Activated CD8-positive, alpha-beta memory T cell treated with anti-CD3 and anti-CD28 coated beads, Interleukin-2, amount 50 U/mL, for 24 hours (primary cell): ENCODE data around the gene ZNF217.
"Not testable (repeated sequence)": the region's sequence is repeated elsewhere in the genome, so short reads cannot be mapped to it uniquely, and the experiment has no call there.

ENCODE experiments used
- DNase-seq: peaks from one replicate; pipeline ENCODE4 v3.0.0-alpha.2; 2020; ENCODE audit errors: extremely low read depth

The ZNF217 gene

DNA sequence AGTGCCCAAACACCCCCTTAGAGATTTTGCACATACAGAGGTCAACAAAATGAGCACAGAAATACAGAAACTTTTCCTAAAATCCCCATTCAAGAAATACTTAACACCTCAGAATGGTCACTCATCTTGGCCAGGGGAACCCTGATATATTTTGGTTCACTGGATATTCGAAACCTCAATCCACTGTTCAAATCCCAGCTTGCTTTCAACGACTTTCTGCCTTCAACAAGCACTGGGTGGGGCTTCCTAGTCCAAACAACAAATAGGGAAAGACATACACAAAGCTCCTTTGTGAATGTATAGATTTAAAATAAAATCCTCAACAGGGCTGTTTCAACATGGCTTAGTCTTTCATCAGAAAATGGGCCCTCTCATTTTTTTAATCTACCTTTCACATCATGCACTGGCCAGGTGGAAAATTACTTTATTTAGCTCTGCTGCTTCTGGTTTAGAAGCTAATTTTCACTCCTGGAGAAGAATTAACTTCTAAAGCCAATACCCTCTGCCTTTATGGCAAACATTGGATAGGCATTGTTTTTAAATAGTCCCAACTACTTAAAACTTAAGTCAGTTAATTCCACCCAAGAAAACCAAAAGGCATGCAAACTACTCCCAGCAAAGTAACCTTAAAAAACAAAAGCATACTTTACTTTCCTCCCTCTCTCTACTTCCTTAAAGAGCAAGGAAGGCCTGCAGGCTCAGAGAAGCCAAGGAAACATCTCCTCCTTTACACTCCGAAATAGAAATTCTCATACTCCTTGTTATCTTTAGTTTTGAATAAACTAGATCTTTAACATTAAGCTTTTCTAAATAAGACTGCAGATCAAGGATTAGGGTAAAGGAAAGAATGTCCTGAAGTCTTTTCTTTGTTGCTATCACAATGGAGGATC lies 9.7 kb downstream of the ZNF217 start:
- DNase-seq = not testable (repeated sequence)

DNA sequence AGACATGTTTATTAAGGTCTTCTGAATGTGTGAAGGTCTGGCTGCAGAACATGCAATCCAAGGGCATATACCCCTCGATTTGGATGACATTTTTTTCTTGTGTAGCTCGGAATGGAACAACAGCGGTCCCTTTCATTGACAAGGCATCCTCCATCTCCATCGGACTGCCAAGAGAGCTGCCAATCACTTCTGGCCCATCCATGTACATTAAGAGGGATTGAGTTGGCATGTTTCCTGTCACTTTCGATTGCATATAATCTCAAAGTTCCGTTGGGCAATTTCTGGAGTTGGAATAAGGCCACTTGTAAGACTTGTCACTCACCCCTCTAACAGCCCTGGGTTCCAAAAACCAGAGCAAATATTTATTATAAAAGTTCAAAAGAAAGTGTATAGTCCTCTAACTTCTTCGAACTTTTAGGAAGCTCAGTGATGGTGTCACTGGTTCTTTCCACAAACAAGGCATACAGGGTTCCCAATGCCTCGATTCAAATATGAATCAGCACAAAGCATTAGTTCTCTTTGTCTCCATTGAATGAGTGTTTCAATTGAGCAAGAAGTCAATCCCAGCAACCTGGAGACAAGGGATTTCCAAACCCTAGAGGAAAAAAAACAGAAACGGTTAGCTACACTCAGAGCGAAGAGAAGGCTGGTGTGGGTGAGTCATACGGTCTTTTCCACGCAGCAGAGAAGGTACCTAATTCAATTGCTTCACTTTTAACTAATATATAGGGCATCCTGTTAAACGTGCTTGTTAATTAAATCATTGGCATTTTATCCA lies 10.9 kb downstream of the ZNF217 start:
- DNase-seq = no peak

DNA sequence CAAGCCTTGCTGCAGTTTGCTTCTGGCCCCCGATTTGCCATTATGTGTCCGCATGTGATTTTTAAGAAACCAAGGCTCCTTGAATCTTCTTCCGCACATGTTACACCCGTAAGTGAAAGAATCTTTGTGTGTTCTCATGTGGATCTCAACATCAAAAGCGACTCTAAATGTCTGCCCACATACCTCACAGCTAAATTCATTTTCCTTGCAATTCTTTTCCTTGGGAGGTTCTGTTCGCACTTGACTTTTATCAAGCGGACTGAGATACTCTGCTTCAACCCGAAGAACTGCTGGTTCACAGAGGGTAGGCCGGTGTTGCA lies 11.4 kb downstream of the ZNF217 start:
- DNase-seq = no peak

DNA sequence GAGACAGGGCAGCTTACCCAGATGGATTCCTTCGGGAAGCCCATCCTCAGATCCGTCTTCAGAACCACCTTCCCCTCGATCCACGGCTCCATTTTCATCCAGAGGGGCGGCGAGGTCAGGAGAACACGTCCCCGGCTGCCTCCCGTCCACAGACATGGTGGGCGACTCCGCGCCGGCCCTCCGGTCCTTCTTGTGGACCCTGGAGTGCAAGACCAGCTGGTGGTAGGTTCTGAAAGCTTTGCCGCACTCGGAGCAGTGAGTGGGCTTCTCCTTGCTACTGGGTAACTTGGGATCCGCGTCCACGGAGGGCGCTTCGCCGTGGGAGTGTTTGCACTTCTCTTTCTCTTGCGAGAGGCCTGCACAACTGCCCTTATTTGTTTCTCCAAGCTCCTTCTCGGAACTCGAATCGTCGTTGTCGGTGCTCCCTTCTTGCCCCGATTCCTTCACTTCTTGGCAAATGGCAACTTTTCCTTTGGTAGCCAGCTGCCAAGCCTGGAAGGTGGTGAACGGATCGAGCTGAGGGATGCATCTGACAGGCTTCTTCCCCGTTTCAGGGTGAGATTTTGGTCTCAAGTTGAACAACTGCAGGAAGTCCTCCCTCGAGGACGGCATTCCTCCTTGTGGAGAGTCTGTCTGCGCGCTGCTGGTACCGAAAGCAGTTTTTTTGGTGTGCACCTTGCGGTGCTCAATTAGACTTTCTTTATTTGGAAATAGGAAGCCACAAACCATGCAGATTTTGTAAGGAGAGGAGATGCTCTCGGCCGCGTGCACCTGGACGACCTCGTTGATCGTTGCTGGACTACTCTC lies 12.0 kb downstream of the ZNF217 start:
- DNase-seq = no peak

DNA sequence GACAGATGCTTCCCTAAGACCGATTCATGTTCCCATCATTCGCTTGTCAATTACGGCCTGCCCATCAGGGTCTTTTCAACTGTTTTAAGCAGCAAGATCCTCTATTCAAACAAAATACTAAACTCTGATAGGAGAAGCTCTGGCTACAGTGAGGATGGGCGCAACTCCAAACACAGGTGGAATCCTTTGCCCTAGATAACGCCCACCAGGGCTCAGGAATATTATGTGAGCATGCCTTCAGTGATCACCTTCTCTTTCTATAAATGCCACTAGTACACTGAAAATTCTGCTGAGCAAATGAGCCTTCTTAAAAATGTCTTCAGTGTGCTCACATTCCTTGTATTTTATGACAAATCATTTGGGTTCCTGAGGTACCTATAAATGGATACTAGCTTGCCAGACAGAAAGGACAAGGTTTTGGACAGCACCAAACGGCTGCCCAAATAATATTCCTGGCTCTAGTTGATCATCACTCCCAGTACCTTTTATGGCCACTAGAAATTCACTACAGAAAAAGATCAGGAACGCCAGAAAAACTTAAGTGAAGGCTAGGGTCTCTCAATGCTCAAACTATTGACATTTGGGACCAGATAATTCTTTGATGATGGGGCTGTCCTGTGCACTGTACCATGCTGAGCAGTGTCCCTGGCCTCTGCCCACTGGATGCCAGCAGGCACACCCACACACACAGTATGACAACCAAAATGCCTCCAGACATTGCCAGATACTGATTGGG lies 13.1 kb downstream of the ZNF217 start:
- DNase-seq = no peak

DNA sequence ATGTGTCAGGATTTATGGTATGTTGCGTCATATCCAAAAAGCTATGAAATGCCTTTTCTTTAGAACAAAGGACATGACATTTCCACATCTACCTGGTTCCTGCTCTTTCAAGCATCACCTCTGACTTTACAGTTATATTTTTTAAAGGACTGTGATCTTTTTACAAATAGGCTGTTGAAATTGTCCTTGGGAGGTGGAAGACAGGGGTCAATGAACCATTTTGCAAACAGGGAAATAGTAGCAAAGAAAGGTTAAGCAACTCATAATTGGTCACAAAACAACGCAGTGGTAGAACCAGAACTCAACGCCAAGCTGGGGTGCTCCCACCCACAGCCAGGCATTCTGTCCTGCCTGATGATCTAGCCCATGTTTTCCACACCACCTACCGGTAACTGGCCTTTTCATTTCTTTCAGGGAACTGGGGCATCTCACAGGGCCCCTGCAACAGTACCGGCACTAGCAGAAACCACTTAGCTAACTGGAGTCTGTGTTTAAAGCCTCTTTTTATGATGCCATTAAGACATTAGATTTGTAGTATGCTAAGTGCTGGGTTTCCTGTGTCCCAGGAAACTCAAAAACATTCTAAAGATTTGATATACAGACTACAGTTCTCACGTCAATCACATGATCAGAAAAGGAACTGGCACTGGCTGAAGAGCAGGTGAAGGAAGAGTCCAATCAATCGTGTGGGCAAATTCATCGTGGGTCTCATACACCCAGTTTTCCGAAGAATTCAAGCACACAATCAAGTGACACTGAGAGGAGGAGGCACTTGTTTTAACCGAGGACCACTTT lies 13.9 kb downstream of the ZNF217 start:
- no peak for DNase-seq

DNA sequence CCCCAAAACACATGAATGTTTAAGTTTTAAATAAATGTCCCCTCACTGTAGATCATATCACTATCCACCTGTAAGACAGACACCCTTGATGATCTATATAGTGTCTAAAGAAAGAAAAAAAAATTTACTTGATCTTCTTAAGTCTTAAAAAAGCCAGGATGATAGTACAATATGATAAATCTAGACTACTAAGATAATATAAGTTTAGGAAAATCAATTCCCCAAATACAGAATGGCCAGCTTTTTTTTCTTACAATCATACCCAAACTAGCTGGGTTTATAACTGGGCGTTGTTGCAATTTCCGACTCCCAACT lies 14.4 kb downstream of the ZNF217 start:
- DNase-seq = no peak

DNA sequence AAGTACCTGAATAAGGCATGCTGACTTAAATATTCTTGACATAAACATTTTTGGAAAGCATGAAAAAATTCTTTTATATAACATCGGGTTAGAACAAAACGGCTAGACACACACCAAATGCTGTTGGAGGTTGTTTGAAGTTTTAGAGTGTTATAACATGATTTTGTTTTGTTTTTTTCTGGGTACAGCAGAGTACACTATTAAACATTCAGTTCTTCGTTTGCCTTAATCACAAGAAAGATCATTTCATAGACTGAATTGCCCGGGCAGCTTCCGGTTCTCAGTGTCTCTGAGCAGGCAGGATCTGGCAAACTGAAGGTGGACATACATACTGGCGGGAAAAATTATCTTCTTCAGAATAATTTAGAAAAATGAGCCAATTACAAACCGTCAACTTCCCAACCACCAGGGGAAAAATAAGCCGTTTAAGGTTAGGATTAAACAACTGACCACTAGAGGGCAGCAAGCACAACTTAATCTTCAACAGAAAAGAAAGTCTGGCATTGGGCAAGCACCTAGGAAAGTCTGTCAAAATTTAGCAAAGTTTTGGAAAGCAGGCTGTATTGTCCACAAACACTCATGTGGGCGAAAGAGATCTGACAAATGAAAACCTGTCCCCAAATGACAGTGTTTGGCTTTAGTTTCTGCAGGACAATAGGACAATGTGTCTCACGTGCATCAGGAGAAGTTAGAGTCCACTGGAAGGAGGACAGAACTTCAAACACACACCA lies 15.0 kb downstream of the ZNF217 start:
- no peak for DNase-seq

DNA sequence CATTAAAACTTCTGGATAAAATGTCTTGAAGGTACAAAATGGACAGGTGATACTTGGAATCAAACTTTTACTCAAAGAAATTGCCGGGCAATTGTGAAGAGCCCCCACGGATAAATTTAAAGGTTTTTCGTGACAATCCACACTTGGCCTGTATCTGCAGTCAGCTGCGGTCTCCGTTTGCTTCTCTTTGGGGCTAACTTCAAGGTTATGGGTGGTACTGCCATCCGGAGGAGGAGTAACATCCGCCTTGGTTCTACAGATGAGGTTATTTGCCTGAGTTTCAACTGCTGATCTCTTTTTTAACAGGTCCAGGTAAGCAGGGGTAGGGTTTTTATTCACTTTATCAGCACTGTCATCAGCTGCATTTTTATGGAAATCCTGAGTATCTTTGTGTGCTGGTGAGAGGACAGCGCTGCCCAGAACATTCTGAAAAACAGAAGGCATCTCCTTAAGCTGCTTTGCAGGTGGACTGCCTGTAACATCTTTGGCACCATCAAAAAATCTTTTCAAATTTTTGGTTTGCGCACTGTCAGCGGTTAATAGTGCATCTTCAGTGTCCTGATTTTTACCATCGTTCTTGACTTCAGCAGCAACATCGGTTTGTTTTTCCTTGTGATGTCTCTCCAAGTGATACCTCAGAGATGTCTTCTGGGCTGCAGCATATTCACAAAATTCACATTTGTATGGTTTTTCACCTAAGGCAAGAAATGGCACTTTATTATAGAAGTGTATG lies 16.9 kb downstream of the ZNF217 start:
- DNase-seq = no peak

DNA sequence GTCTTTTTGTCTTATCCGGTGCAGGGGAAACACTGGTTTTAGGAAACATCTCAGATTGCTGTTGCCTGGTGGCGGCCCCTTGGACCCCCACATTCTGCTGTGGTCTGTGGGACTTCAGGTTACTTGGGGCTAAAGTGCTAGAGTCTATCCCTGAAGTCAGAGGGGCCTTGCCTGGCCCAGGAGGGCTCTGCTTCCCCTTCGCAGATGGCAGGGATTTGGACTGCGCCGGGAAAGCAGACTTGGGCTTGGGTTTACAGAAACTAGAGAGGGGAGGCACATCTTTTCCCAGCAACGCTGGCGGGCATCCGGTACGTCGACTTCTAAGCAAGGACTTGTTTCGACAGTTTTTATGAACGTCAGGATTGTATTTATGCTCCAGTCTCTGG lies 17.5 kb downstream of the ZNF217 start:
- DNase-seq = no peak

DNA sequence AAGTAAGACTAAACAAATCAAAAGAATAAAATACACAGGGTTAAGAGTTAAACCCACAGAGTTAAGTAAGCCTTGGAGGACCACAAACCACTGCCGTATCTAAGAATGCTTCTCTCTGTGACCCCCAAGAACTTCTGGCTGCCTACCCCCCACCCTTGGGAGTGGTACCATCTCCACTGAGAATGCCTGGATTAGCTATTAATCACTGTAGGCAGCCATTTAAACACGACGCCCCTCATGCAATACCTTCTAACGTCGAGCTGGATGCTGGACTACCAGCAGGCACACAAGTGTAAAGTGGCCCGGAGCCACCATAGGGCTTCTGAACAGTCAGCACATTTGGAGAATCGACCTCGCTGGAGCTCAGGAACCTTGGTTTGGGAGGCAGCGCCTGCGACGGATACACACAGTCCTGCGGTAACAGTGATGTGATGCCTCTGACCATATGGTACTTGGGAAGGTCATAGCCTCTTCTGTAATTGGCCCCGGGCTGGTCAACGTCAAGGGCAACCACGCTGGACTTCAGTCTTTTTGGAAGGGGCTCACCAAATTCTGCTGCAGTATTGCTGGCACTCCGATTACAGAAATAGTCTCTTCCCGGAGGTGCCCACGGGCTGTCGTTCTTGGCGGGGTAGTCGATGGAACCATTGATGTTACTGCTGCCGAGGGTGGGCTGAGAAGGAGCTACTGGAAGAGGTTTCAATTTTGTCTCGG lies 18.0 kb downstream of the ZNF217 start:
- DNase-seq = no peak

DNA sequence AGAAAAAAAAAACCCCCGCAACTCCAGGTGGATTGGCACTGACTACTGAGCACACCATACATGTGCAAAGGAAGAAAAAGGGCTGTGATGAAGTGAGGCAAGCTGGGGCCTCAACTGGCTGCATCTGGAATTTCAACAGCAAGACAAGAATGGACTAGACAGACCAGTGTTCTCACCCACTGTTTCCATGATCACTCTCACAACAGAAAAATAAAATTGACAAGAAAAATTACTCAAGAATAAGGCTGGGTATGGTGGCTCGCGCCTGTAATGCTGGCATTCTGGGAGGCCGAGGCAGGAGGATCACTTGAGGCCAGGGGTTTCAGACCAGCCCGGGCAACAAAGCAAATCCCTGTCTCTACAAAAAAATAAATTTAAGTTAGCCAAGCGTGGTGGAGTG lies 18.8 kb downstream of the ZNF217 start:
- DNase-seq = no peak

DNA sequence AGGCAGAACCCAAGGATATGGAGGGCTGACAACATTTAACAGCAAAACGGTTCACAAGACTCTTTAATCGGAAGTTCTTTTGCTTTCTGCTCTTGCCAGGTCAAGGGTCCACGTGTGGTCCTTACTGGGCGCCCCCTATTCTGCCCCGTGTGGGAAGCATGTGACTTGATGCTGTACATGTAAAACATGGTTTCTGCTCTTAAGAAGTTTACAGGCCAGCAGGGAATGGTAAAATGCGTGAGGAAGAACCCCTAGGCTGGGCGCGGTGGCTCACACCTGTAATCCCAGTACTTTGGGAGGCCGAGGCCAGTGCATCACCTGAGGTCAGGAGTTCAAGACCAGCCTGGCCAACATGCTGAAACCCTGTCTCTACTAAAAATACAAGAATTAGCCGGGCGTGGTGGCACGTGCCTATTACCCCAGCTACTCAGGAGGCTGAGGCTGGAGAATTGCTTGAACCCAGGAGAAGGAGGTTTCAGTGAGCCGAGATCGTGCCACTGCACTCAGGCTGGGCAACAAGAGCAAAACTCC lies 19.3 kb downstream of the ZNF217 start:
- no peak for DNase-seq

DNA sequence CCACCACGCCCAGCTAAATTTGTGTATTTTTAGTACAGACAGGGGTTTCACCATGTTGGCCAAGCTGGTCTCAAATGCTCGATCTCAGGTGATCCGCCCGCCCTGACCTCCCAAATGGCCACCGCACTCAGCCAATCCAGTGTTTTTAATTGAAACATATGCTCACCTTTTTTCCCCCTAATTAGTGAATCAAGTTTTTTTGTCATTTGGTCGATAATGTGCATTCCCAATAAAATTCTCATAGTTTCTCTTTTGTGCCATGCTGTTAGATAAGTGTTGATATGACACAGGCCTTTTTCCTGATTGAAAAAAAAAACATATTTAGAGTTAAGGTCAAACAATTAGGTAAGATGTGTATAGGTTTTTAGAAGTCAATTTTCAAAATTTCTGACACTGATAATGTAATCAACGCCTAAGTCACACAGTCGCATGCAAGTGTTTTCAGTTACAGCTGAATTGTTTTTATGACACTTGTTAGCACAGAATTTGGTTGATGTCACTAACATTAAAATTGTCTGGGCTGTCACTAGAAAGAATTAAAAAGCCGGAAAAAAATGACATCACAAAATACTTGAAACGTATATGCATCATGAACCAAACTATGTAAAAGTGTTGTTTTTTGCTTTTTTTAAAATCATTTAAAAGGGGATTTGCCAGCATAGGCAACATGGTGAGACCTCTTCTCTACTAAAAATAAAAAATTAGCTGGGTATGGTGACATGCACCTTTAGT lies 21.9 kb downstream of the ZNF217 start:
- DNase-seq = no peak

DNA sequence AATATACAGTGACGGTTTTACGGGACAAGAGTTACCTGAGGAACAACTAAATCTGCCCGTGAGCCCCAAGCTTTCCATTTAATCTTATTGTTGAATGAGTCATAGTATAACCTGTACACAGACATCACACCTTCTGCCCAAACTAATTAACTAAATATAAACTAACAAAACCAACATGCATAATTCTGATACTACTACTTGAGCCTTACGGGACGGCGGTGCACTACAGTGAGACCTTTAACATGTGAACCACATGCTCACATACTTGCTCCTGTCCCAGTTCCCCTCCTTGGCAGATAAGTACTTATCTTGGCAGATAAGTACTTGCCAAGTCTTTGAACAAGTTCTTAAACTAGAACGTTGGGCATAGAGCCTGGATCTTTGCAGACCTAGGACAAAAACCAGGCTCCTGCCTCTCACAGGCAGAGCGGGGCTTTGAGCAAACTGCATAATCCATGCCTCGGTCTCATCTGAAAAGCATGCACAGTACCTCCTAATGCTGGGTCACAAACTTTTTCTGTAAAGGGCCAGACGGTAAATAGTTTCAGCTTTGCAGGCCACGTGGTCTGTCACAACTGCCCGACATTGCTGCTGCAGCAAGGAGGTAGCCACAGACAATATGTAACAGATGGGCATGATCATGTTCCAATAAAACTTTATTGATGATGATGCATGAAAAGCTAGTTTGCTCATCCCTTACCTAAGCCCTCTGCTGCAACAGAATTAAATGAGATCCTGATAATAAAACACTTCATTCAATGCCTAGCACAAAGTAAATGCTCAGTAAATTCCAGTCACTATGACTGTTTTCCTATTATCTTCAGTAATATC lies 23.0 kb downstream of the ZNF217 start:
- no peak for DNase-seq

DNA sequence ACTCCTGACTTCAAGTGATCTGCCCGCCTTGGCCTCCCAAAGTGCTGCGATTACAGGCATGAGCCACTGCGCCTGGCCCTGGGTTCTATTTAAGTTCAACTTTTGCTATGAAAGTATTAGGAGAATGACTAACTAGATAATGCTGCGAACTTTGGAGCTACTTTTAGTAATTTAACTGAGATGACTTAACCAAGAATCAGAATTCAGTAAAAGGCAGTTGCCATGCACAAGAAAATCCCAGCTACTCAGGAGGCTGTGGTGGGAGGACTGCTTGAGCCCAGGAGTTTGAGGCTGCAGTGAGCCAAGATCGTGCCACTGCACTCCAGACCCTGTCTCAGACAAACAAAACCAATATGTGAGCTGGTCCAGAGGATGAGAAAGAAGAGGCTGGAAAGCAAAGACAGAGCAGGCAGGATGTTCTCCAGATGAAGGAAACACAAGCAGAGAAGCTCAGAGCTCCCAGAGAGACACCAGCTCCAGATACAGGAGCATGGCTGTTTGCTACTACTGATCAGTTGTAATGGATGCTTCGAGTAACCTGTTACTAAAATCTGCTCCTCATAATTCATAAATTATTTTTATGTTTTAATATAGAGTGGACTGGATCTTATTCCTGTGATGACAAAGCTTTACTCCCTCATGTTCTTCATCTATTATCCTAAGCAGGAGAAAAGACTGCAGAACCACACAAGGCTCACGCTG lies 23.9 kb downstream of the ZNF217 start:
- no peak for DNase-seq

DNA sequence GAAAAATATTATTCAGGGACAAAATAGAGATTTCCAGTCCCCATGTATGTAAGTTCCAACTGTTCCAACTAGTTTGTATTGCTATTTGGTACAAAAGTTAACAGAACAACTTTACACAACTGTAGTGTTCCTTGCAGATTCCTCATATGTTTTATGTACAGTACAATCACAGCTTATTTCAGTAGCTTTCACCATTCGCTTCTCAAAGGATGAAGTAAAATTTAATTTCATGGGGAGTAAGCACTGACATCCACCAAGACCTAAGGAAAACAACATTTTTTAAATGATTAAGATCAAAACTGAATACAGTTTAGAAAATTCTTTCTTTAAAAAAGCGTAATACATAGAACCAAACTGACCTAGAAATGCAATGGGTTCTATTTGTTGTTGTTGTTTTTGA lies 24.6 kb downstream of the ZNF217 start:
- DNase-seq = no peak
